K562 (cell line): ENCODE data around the gene CEP350. TPM values are rescaled to one million over a fixed set of nuclear protein-coding genes. Genes with fewer than 3 reads are reported as not detected.

Source experiments
- ATF3 ChIP-seq, 2 experiments: fragments of 450-650 bp in 1 of 2; sonication (generic) in 1 of 2; formaldehyde crosslinking in 1 of 2; IDR thresholded peaks in 1 of 2; conservative IDR thresholded peaks in 1 of 2; 2 replicates each; pipeline versions ENCODE4 v1.6.1 to v1.8.1; 2016 to 2023; ENCODE audit warnings: mild to moderate bottlenecking in 2 of 2, moderate library complexity in 2 of 2, inconsistent platforms in 1 of 2, missing genetic modification reagents in 1 of 2
- COPS2 ChIP-seq: fragments of 450-650 bp; conservative IDR thresholded peaks from 2 replicates; pipeline ENCODE4 v1.6.1; 2016; ENCODE audit warnings: mild to moderate bottlenecking, moderate library complexity
- DNMT1 ChIP-seq: fragments of 450-650 bp; IDR thresholded peaks from 2 replicates; pipeline ENCODE4 v1.6.1; 2016; ENCODE audit warnings: antibody characterized with exemption, mild to moderate bottlenecking
- ERF ChIP-seq: fragments of 450-650 bp; formaldehyde crosslinking; IDR thresholded peaks from 2 replicates; pipeline ENCODE4 v1.4.0; 2020; ENCODE audit warnings: mild to moderate bottlenecking, mixed read lengths
- FOSL1 ChIP-seq: fragments of 200-800 bp; sonication (Bioruptor generic); conservative IDR thresholded peaks from 2 replicates; pipeline ENCODE4 v1.6.1; 2016; ENCODE audit warnings: missing genetic modification characterization, missing compliant biosample characterization
- GTF2B ChIP-seq: IDR thresholded peaks from 2 replicates; pipeline ENCODE4 v1.6.1; 2011; ENCODE audit not compliant: insufficient read length; ENCODE audit errors: extremely low read depth
- KHSRP ChIP-seq: fragments of 450-650 bp; IDR thresholded peaks from 2 replicates; pipeline ENCODE4 v1.6.1; 2017
- MBD1 ChIP-seq: fragments of 250-450 bp; sonication (Bioruptor Pico); IDR thresholded peaks from 2 replicates; pipeline ENCODE4 v1.8.0; 2022; ENCODE audit warnings: inconsistent platforms
- MCM2 ChIP-seq: fragments of 450-650 bp; IDR thresholded peaks from 2 replicates; pipeline ENCODE4 v1.6.1; 2017; ENCODE audit warnings: low read depth, mild to moderate bottlenecking
- MIER1 ChIP-seq: fragments of 450-650 bp; IDR thresholded peaks from 2 replicates; pipeline ENCODE4 v1.6.1; 2016; ENCODE audit warnings: antibody characterized with exemption, mild to moderate bottlenecking, low read depth
- MYC ChIP-seq, 2 experiments: fragments of 250-450 bp in 1 of 2; sonication (Bioruptor Pico) in 1 of 2; IDR thresholded peaks; 2 replicates each; pipeline versions ENCODE4 v1.5.1 to v1.6.1; 2012 to 2021; ENCODE audit warnings: low read depth in 2 of 2, borderline replicate concordance in 1 of 2, improper control_type of control experiment in 1 of 2, low read length in 1 of 2, mild to moderate bottlenecking in 1 of 2, moderate library complexity in 1 of 2
- NR2C1 ChIP-seq, 2 experiments: fragments of 450-650 bp; IDR thresholded peaks; 2 replicates each; pipeline ENCODE4 v1.6.1; 2017; ENCODE audit warnings: mild to moderate bottlenecking in 2 of 2, antibody characterized with exemption in 1 of 2, inconsistent platforms in 1 of 2, missing compliant biosample characterization in 1 of 2, missing genetic modification characterization in 1 of 2
- PTBP1 ChIP-seq: fragments of 200-400 bp; formaldehyde crosslinking; IDR thresholded peaks from 2 replicates; pipeline ENCODE4 v1.6.1; 2017; ENCODE audit warnings: low read depth, low read length
- THRA ChIP-seq: fragments of 450-650 bp; IDR thresholded peaks from 2 replicates; pipeline ENCODE4 v1.6.1; 2017; ENCODE audit warnings: mild to moderate bottlenecking, moderate library complexity
- TRIM24 ChIP-seq, 2 experiments: fragments of 450-650 bp; IDR thresholded peaks; 2 replicates each; pipeline ENCODE4 v1.6.1; 2016
- ZNF239 ChIP-seq: fragments of 250-450 bp; sonication (Bioruptor Pico); IDR thresholded peaks from 2 replicates; pipeline ENCODE4 v1.4.0; 2020; ENCODE audit warnings: mild to moderate bottlenecking
- ZNF445 ChIP-seq: fragments of 250-450 bp; sonication (Bioruptor Pico); IDR thresholded peaks from 2 replicates; pipeline ENCODE4 v1.4.0; 2020; ENCODE audit warnings: low read depth, mild to moderate bottlenecking, moderate library complexity
- ZNF639 ChIP-seq, 2 experiments: fragments of 200-800 bp in 1 of 2; sonication (Bioruptor generic) in 1 of 2; sonication (generic) in 1 of 2; formaldehyde crosslinking in 1 of 2; IDR thresholded peaks in 1 of 2; conservative IDR thresholded peaks in 1 of 2; 2 replicates each; pipeline versions ENCODE4 v1.5.0 to v1.6.1; 2016 to 2020; ENCODE audit warnings: missing compliant biosample characterization in 1 of 2, missing genetic modification characterization in 1 of 2, missing genetic modification reagents in 1 of 2
- ZNF740 ChIP-seq, 3 experiments: fragments of 200-800 bp in 1 of 3; sonication (Bioruptor generic) in 1 of 3; sonication (generic) in 1 of 3; formaldehyde crosslinking in 1 of 3; IDR thresholded peaks; 2 replicates each; pipeline versions ENCODE4 v1.6.1 to v1.8.0; 2016 to 2022; ENCODE audit warnings: mild to moderate bottlenecking in 2 of 3, missing compliant biosample characterization in 2 of 3, missing genetic modification characterization in 2 of 3, missing genetic modification reagents in 1 of 3
- polyA plus RNA-seq, 8 experiments: library from polyadenylated mRNA; depleted of rRNA in 4 of 8; stranded (reverse) in 5 of 8; unstranded in 3 of 8; fragments of >200 nt; fragmentation: Nextera tagmentation in 2 of 8; fragmentation: Illumina TruSeq in 1 of 8; extraction: Ambion mirVana in 2 of 8; extraction: Trizol in 1 of 8; gene quantifications; 2 replicates each; pipeline versions ENCODE4 v1.2.1 to v1.2.3, GENCODE V29; 2011 to 2014; ENCODE audit warnings: inconsistent platforms in 1 of 8, missing spikeins in 1 of 8
- total RNA-seq, 7 experiments: library from RNA; depleted of rRNA in 6 of 7; stranded (reverse); fragments of >200 nt in 6 of 7; fragmentation: Illumina TruSeq in 2 of 7; extraction: Trizol in 2 of 7; gene quantifications; 2 replicates each; pipeline versions ENCODE4 v1.2.1 to v1.2.3, GENCODE V29; 2011 to 2021; ENCODE audit warnings: low replicate concordance in 1 of 7

CEP350 gene
- total and polyA plus RNA-seq, 9 of the 15 experiments (the other 6 are each of a cell fraction or from before 2014, with no cell fraction given): 8.3 to 64.3 (median 28.0) TPM

- TF ChIP-seq ZNF740 (CRISPR knock-in tag; IDR thresholded peaks at IDR 0.05) (no peak), ZNF740 (tag; IDR thresholded peaks at IDR 0.05) (peak in 1 of 2 experiments; percentile 68; a peak in 1 of 4 replicates), ERF (CRISPR knock-in tag) (no peak), KHSRP (no peak), PTBP1 (no peak), GTF2B (no peak), FOSL1 (tag) (peak; percentile 61), THRA (no peak), MYC (IDR thresholded peaks at IDR 0.05; ENCODE audit: low read depth, low read length) (peak; percentile 77), MYC (CRISPR knock-in tag; IDR thresholded peaks at IDR 0.05; ENCODE audit: borderline replicate concordance, low read depth) (no peak), ZNF239 (CRISPR knock-in tag) (no peak), MIER1 (no peak), DNMT1 (no peak), NR2C1 (IDR thresholded peaks at IDR 0.05) (no peak), NR2C1 (tag; IDR thresholded peaks at IDR 0.05) (peak; percentile 72), ATF3 (IDR thresholded peaks at IDR 0.05) (peak; percentile 97), ATF3 (CRISPR knock-in tag; conservative IDR thresholded peaks at IDR 0.05) (0 out of 2 replicates have a peak, but pooled peaks have one; percentile 44), ZNF445 (CRISPR knock-in tag) (no peak), ZNF639 (CRISPR knock-in tag; conservative IDR thresholded peaks at IDR 0.05 in 1 of 2, IDR thresholded peaks at IDR 0.05 in 1 of 2) (no peak), MBD1 (CRISPR knock-in tag) (no peak), TRIM24 (IDR thresholded peaks at IDR 0.05) (peak; percentile 95 to 97), COPS2 (no peak), MCM2 (no peak)
Measured at GRCh38 chr1:180123463-180123936, 168.9 kb downstream of the CEP350 start (continued).
